ENCODE measurements around the gene HOXB7. TPM values are rescaled to one million over a fixed set of nuclear protein-coding genes. Genes with fewer than 3 reads are reported as not detected.

Gene HOXB7
- total and polyA plus RNA-seq, 12 donors: 0.13 to 0.62 (median 0.29) TPM; not detected in 6

DNA sequence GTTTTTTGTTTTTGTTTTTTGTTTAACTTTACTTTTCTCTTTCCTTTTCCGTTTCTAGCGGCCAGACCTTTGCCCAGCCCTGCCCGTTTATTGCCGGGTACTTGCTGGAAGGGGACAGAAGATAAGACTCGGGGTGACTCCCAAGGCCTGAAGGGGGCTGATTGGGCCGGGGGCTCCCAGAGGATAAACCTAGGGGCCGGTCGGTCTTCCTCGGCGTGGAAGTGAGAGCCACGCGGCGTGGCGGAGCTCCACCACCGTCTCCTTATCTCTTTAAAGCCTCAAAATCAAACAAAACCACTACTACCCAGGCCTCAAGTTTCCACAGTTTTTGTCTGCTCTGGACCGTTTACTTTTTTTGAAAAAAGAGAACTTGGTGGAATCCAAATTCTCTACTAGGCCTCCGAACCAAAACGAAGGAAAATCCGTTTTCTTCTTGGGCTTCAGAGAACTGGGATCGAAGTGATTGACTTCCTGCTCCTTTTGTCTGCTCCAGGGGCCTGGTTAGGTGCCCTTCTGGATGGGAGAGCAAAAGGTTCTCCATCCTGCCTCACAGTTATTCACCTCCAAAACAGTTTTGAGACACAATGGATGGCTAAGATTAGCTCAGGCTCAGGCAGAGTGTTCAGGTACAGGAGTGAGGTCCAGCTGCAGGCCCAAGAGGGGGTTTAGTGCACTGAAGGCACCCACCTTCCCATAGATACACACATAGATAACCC, 23.8 kb upstream of the HOXB7 start:
- H3K9me3 ChIP-seq: no peaks in the 10 kb centered on the region
- no peaks in the 10 kb centered on the region for H3K36me3 ChIP-seq
- TF ChIP-seq CTCF (IDR thresholded peaks at IDR 0.05): no peak
- H3K27ac ChIP-seq: no peak overlapping the region
- ATAC-seq (no peak), DNase-seq (no peak)
- intact Hi-C loops (cut with DNase I): no loop called here
- peaks cover 61 to 100% (median 100%) of the 10 kb centered on the region in 7 donors for H3K27me3 ChIP-seq
- H3K4me3 ChIP-seq: no peak overlapping the region
- WGBS, 2 donors: 21 to 27% methylated on average over 20 of the region's 20 CpGs
- peaks cover 0 to 14% (median 3%) of the 10 kb centered on the region in 9 donors for H3K4me1 ChIP-seq

- 9 to 13% methylated on average over 35 of the region's 35 CpGs for WGBS, 2 donors
- no peak for ATAC-seq
- no peak overlapping the region for H3K4me3 ChIP-seq
- no peaks in the 10 kb centered on the region for H3K36me3 ChIP-seq
- no peak for TF ChIP-seq CTCF (IDR thresholded peaks at IDR 0.05)
- H3K27ac ChIP-seq: no peak overlapping the region
- H3K4me1 ChIP-seq: peaks cover 0 to 14% (median 3%) of the 10 kb centered on the region in 9 donors
- H3K9me3 ChIP-seq: no peaks in the 10 kb centered on the region
- intact Hi-C loops (cut with DNase I): no loop called here
- DNase-seq: no peak
- peaks cover 67 to 100% (median 100%) of the 10 kb centered on the region in 7 donors for H3K27me3 ChIP-seq
Measured at GRCh38 chr17:48633266-48633677, 22.5 kb upstream of the HOXB7 start.

- ATAC-seq: no peak
- no peak for DNase-seq
- Histone ChIP-seq H3K27ac (no peak overlapping the region), H3K4me3 (no peak overlapping the region), H3K36me3 (no peaks in the 10 kb centered on the region), H3K27me3 (peaks cover 72 to 100% (median 100%) of the 10 kb centered on the region in 7 donors), H3K4me1 (peaks cover 0 to 14% (median 3%) of the 10 kb centered on the region in 9 donors), H3K9me3 (no peaks in the 10 kb centered on the region)
- WGBS, 2 donors: 15 to 23% methylated on average over 7 of the region's 7 CpGs
- intact Hi-C loops (cut with DNase I): no loop called here
- no peak for TF ChIP-seq CTCF (IDR thresholded peaks at IDR 0.05)
Measured at GRCh38 chr17:48632579-48633265, 21.9 kb upstream of the HOXB7 start.

DNA sequence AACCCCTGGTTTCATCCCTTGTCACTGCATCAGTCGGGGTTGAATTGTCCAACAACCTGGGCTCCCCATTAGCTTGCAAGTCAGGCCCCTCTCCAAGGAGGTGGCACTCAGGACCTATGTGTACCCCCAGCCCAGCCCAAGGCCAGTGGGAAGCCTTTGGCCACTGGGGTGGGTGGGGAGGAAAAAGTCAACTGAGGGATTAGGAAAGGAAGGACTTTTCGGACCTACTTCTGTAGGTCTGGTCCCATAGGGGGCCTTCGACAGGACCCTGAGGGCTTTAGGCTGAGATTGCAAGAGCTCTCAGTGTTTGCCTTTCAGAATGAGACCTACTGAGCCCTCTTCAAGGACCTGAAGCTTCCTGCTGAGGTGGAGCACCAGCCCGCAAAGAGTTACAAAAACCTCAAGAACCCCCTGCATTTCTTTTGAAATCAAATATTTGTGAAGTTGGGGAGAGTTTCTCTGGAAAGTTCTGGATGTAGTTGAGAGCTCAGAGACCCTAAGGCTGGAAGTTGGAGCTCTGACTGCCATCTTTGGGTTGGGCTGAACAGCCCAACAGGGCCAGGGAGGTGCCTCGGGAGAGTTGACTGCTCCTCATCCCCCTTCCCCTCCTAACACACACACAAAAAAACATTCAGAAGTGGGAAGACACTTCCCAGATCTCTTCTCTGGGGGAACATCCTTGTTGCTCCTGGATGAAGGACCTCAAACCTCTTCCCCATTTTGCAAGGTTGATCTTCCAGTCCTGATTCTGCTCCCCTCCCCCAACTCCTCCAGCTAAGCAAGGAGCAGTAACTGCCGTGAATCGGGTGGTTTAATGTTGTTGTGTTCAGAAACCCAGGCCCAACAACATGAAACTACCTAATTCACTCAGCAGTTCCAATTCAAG, 21.1 kb upstream of the HOXB7 start:
- no peaks in the 10 kb centered on the region for H3K9me3 ChIP-seq
- no peak overlapping the region for H3K4me3 ChIP-seq
- peaks cover 0 to 15% (median 3%) of the 10 kb centered on the region in 9 donors for H3K4me1 ChIP-seq
- ATAC-seq: no peak
- intact Hi-C loops (cut with DNase I): no loop called here
- H3K27ac ChIP-seq: no peak overlapping the region
- H3K36me3 ChIP-seq: no peaks in the 10 kb centered on the region
- 16% methylated on average over 7 of the region's 7 CpGs for WGBS, 2 donors
- no peak for DNase-seq
- no peak for TF ChIP-seq CTCF (IDR thresholded peaks at IDR 0.05)
- peaks cover 79 to 100% (median 100%) of the 10 kb centered on the region in 7 donors for H3K27me3 ChIP-seq

All from heart right ventricle (tissue), 16 donors.